Fibroblast of lung (primary cell): ENCODE measurements around the gene VRK2. TPM values are rescaled to one million over a fixed set of nuclear protein-coding genes. Genes with fewer than 3 reads are reported as not detected.

Source experiments
- DNase-seq, 2 donors: peaks; one replicate each; pipeline versions ENCODE4 v3.0.0 to v3.0.0-alpha.2; 2010; ENCODE audit warnings: low read depth in 2 of 2
- H2AFZ ChIP-seq: 2 replicates; pipeline ENCODE4 v1.5.1; 2012; ENCODE audit warnings: low read length, control low read depth, inconsistent platforms
- H3K27ac ChIP-seq: 2 replicates; pipeline ENCODE4 v1.5.1; 2011; ENCODE audit warnings: low read length, control low read depth; ENCODE audit not compliant: insufficient read depth
- H3K27me3 ChIP-seq: 2 replicates; pipeline ENCODE4 v1.5.1; 2011; ENCODE audit warnings: mild to moderate bottlenecking, low read length; ENCODE audit not compliant: control insufficient read depth, insufficient read depth
- H3K36me3 ChIP-seq: 2 replicates; pipeline ENCODE4 v1.5.1; 2011; ENCODE audit warnings: low read length; ENCODE audit not compliant: control insufficient read depth, insufficient read depth
- H3K4me1 ChIP-seq: 2 replicates; pipeline ENCODE4 v1.5.1; 2011; ENCODE audit warnings: low read length; ENCODE audit not compliant: control insufficient read depth, insufficient read depth; ENCODE audit errors: extremely low read depth
- H3K4me2 ChIP-seq: 2 replicates; pipeline ENCODE4 v1.5.1; 2011; ENCODE audit warnings: low read length, control low read depth; ENCODE audit not compliant: insufficient read depth; ENCODE audit errors: extremely low read depth
- H3K4me3 ChIP-seq, 4 experiments: fragments of 200-600 bp in 1 of 4; sonication (generic) in 1 of 4; replicated peaks in 1 of 4; 2 replicates each; pipeline ENCODE4 v1.5.1; 2011 to 2016; ENCODE audit warnings: low read length in 4 of 4, low read depth in 3 of 4, mild to moderate bottlenecking in 3 of 4, control low read depth in 2 of 4, inconsistent platforms in 1 of 4, mixed read lengths in 1 of 4; ENCODE audit not compliant: insufficient read depth in 1 of 4; ENCODE audit errors: control extremely low read depth in 1 of 4
- H3K79me2 ChIP-seq: 2 replicates; pipeline ENCODE4 v1.5.1; 2012; ENCODE audit warnings: mild to moderate bottlenecking, low read length, inconsistent platforms; ENCODE audit not compliant: control insufficient read depth, insufficient read depth
- H3K9ac ChIP-seq: 2 replicates; pipeline ENCODE4 v1.5.1; 2011; ENCODE audit warnings: mild to moderate bottlenecking, low read length, control low read depth; ENCODE audit not compliant: insufficient read depth
- H3K9me3 ChIP-seq: 2 replicates; pipeline ENCODE4 v1.5.1; 2012; ENCODE audit warnings: low read depth, low read length; ENCODE audit not compliant: control insufficient read depth, insufficient read depth
- H4K20me1 ChIP-seq: 2 replicates; pipeline ENCODE4 v1.5.1; 2011; ENCODE audit warnings: low read length; ENCODE audit not compliant: control insufficient read depth, insufficient read depth; ENCODE audit errors: extremely low read depth
- EZH2 ChIP-seq: IDR thresholded peaks from 2 replicates; pipeline ENCODE4 v1.5.1; 2012; ENCODE audit warnings: low read length, control low read depth, mild to moderate bottlenecking; ENCODE audit errors: missing control alignments
- polyA plus RNA-seq, 2 donors: library from polyadenylated mRNA; depleted of rRNA in 1 of 2; stranded (reverse) in 1 of 2; unstranded in 1 of 2; fragments of >200 nt; gene quantifications; 2 replicates each; pipeline ENCODE4 v1.2.1, GENCODE V29; 2011 to 2012; ENCODE audit warnings: missing spikeins in 1 of 2
- total RNA-seq: library from RNA; depleted of rRNA; stranded (reverse); fragments of >200 nt; gene quantifications from 2 replicates; pipeline ENCODE4 v1.2.1, GENCODE V29; 2014
- TF ChIP-seq, protein P1 (sequence below), 2 donors: IDR thresholded peaks in 1 of 2; conservative IDR thresholded peaks in 1 of 2; 1 replicate in 1 of 2; 2 replicates in 1 of 2; pipeline ENCODE4 v1.5.1; 2011 to 2012; ENCODE audit warnings: low read length in 2 of 2, control low read depth in 1 of 2, inconsistent platforms in 1 of 2, low read depth in 1 of 2, mild to moderate bottlenecking in 1 of 2

VRK2 gene
- total and polyA plus RNA-seq, 2 donors (not counting 1 experiment from before 2014, with no cell fraction given), result 23.8 to 24.3 TPM

DNA sequence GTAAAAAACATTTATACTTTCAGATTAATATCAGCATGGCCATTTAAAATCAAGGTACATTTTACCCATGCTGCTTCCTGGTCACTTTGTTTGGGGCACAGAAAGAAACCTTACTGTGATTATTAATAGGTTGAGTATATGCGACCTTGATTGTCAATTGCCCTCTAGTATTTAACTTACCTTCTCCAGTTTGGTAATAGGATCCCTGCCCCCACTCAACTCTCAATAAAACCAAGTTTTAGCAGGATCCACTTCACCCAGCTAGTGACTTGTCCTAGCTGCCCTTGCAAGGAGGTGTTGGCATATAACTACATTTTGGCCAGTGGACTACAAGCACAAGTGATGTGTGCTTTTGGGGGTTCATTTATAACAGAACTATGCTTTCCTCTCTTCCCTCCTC is 160.2 kb downstream of the VRK2 start:
- Histone ChIP-seq H3K9me3 (no peaks in the 10 kb centered on the region), H3K9ac (no peak overlapping the region), H3K79me2 (no peaks in the 10 kb centered on the region), H2AFZ (no peak overlapping the region), H3K36me3 (no peaks in the 10 kb centered on the region), H3K27ac (no peak overlapping the region), H3K4me1 (no peaks in the 10 kb centered on the region), H3K4me2 (no peak overlapping the region), H3K4me3 (no peak overlapping the region), H4K20me1 (no peaks in the 10 kb centered on the region), H3K27me3 (no peaks in the 10 kb centered on the region)
- no peak for DNase-seq
- TF ChIP-seq EZH2, result no peak
- TF ChIP-seq, protein P1, sequence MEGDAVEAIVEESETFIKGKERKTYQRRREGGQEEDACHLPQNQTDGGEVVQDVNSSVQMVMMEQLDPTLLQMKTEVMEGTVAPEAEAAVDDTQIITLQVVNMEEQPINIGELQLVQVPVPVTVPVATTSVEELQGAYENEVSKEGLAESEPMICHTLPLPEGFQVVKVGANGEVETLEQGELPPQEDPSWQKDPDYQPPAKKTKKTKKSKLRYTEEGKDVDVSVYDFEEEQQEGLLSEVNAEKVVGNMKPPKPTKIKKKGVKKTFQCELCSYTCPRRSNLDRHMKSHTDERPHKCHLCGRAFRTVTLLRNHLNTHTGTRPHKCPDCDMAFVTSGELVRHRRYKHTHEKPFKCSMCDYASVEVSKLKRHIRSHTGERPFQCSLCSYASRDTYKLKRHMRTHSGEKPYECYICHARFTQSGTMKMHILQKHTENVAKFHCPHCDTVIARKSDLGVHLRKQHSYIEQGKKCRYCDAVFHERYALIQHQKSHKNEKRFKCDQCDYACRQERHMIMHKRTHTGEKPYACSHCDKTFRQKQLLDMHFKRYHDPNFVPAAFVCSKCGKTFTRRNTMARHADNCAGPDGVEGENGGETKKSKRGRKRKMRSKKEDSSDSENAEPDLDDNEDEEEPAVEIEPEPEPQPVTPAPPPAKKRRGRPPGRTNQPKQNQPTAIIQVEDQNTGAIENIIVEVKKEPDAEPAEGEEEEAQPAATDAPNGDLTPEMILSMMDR (conservative IDR thresholded peaks at IDR 0.05 in 1 of 2, IDR thresholded peaks at IDR 0.05 in 1 of 2; ENCODE audit: low read depth in 1 of 2, low read length in 2 of 2), result no peak

DNA sequence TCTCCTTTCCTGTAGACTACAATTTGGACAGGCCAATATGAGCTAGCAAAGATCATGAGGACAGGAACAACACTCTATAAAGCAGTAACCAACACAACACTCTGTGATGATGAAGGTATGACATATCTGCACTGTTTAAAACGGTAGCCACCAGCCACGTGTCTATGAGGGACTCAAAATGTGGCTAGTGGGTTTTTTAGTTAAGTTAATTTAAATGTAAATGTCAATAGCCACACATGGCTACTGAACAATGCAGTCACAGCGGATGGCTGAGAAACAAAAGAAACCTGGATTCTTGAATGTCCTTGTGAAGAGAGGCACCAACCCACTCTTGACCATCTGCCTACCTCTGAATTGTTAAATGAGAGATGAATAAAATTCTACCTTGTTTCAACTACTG is 160.6 kb downstream of the VRK2 start:
- Histone ChIP-seq H3K9ac (no peak overlapping the region), H3K4me1 (no peaks in the 10 kb centered on the region), H4K20me1 (no peaks in the 10 kb centered on the region), H3K4me3 (no peak overlapping the region), H3K9me3 (no peaks in the 10 kb centered on the region), H3K4me2 (no peak overlapping the region), H3K79me2 (no peaks in the 10 kb centered on the region), H2AFZ (no peak overlapping the region), H3K27ac (no peak overlapping the region), H3K36me3 (no peaks in the 10 kb centered on the region), H3K27me3 (no peaks in the 10 kb centered on the region)
- DNase-seq, result no peak
- TF ChIP-seq, protein P1 (conservative IDR thresholded peaks at IDR 0.05 in 1 of 2, IDR thresholded peaks at IDR 0.05 in 1 of 2; ENCODE audit: low read depth in 1 of 2, low read length in 2 of 2), result no peak
- TF ChIP-seq EZH2, result no peak

Other genes with a start within 250 kb of the VRK2 start
- 19.7 and 20.8 TPM in 2 replicates for gene FANCL, start 194.5 kb downstream of the VRK2 start, total RNA-seq
- gene FANCL, start 194.5 kb downstream of the VRK2 start, polyA plus RNA-seq, result 13.8 and 15.2 TPM in 2 replicates